Vagina (tissue), 2 donors: ENCODE results near the gene INF2. TPM values are rescaled to one million over a fixed set of nuclear protein-coding genes. Genes with fewer than 3 reads are reported as not detected.

Source experiments
- DNase-seq, 2 donors: peaks; one replicate each; pipeline ENCODE4 v3.0.0-alpha.2; 2017; ENCODE audit errors: extremely low spot score in 2 of 2
- H3K27ac ChIP-seq: fragments of 200-600 bp; sonication (generic); one replicate; pipeline ENCODE4 v1.5.1; 2019
- H3K27me3 ChIP-seq: fragments of 200-600 bp; sonication (generic); one replicate; pipeline ENCODE4 v1.5.1; 2019
- H3K36me3 ChIP-seq, 2 donors: fragments of 200-600 bp; sonication (generic); one replicate each; pipeline ENCODE4 v1.5.1; 2017 to 2019
- H3K4me1 ChIP-seq: fragments of 200-600 bp; sonication (generic); one replicate; pipeline ENCODE4 v1.5.1; 2019
- H3K4me3 ChIP-seq, 2 donors: fragments of 200-600 bp; sonication (generic); 1 replicate in 1 of 2; 2 replicates in 1 of 2; pipeline ENCODE4 v1.5.1; 2016 to 2019
- H3K9me3 ChIP-seq: fragments of 200-600 bp; sonication (generic); one replicate; pipeline ENCODE4 v1.5.1; 2019
- CTCF ChIP-seq, 3 experiments: fragments of 450-650 bp in 2 of 3; fragments of 200-600 bp in 1 of 3; sonication (generic) in 1 of 3; IDR thresholded peaks; one replicate each; pipeline ENCODE4 v1.5.1; 2017 to 2019; ENCODE audit warnings: antibody characterized with exemption in 3 of 3, mild to moderate bottlenecking in 2 of 3, moderate library complexity in 2 of 3
- POLR2A ChIP-seq, 2 donors: fragments of 450-650 bp; IDR thresholded peaks; one replicate each; pipeline ENCODE4 v1.6.1; 2017; ENCODE audit warnings: antibody characterized with exemption in 2 of 2, mild to moderate bottlenecking in 2 of 2, moderate library complexity in 2 of 2
- POLR2AphosphoS5 ChIP-seq, 2 donors: sonication (generic); formaldehyde crosslinking; IDR thresholded peaks; one replicate each; pipeline ENCODE4 v1.9.0; 2017; ENCODE audit warnings: antibody characterized with exemption in 2 of 2, mild to moderate bottlenecking in 2 of 2, low read depth in 1 of 2; ENCODE audit not compliant: insufficient read depth in 1 of 2
- intact Hi-C: fragments of 100-400 bp; cut with DNase I; formaldehyde crosslinking; loops from one replicate; pipeline ENCODE4 v1.15.1; 2023
- total RNA-seq: library from RNA; depleted of rRNA; stranded (reverse); fragments of >200 nt; gene quantifications from one replicate; pipeline ENCODE4 v1.2.3, GENCODE V29; 2016

Gene INF2
- total RNA-seq, 1 donor from 2014 or later, result 49.1 TPM

GRCh38 chr14:104722938-104723650 lies 33.7 kb downstream of the INF2 start:
- peak overlapping the region; percentile 57 to 61 for H3K4me3 ChIP-seq
- intact Hi-C loops, result no loop called here
- TF ChIP-seq POLR2AphosphoS5 (IDR thresholded peaks at IDR 0.05; ENCODE audit: insufficient read depth in 1 of 2, low read depth in 1 of 2) (peak in 1 of 2 donors; percentile 12), CTCF (IDR thresholded peaks at IDR 0.05) (no peak), POLR2A (IDR thresholded peaks at IDR 0.05) (no peak)
- no peak overlapping the region for H3K27ac ChIP-seq
- H3K4me1 ChIP-seq, result peaks cover 40% of the 10 kb centered on the region
- peaks cover 0 to 7% of the 10 kb centered on the region in 2 donors for H3K36me3 ChIP-seq
- DNase-seq, result no peak
- no peaks in the 10 kb centered on the region for H3K27me3 ChIP-seq
- H3K9me3 ChIP-seq, result no peaks in the 10 kb centered on the region

- Histone ChIP-seq H3K36me3 (peaks cover 0 to 7% of the 10 kb centered on the region in 2 donors), H3K27me3 (no peaks in the 10 kb centered on the region), H3K4me1 (peaks cover 40% of the 10 kb centered on the region), H3K9me3 (no peaks in the 10 kb centered on the region), H3K4me3 (peak within 1 kb of the TSS; percentile 57 to 61), H3K27ac (peak within 1 kb of the TSS; percentile 37)
- TF ChIP-seq POLR2A (IDR thresholded peaks at IDR 0.05), result no peak
- peak in 1 of 2 donors; percentile 25 for TF ChIP-seq POLR2AphosphoS5 (IDR thresholded peaks at IDR 0.05; ENCODE audit: insufficient read depth in 1 of 2, low read depth in 1 of 2)
- TF ChIP-seq CTCF (IDR thresholded peaks at IDR 0.05), result peak; percentile 68 to 90 (median 72)
- intact Hi-C loops, result no loop called here
- DNase-seq, result no peak
Observed at GRCh38 chr14:104723651-104724406, 34.4 kb downstream of the INF2 start, which contains the start of gene ADSS1. TSS of gene ADSS1 (plus strand) at chr14:104724229. CDS start at chr14:104724271, 42 bp downstream.

DNA sequence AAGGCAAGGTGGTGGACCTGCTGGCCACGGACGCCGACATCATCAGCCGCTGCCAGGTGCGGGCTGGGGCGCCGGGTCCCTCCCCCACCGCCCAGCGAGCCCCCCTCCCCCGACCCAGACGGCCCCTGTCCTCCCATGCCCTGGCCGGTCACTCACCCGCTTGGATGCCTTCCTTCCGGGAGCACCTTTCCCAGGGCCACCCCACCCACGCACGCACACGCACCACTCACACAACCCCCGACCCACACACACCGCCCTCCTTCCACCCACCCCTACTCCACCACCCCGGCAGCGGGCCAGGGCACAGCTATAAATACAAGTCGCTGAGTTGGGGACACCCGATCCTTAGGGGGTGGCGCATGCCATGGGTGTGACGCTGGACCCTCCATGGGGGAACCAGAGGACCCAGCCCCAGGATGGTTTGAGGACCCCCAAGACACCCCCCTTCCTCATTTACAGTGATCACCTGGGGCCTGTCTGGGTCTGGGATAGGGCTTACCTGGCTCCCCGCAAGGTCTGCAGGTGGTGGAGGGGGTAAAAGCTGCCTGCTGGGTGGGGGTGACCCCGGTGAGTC lies 35.1 kb downstream of the INF2 start:
- Histone ChIP-seq H3K4me1 (peaks cover 40% of the 10 kb centered on the region), H3K27ac (peak overlapping the region; percentile 37), H3K4me3 (peak overlapping the region; percentile 57 to 61), H3K27me3 (no peaks in the 10 kb centered on the region), H3K36me3 (peaks cover 0 to under 1% of the 10 kb centered on the region in 2 donors), H3K9me3 (no peaks in the 10 kb centered on the region)
- intact Hi-C loops, result no loop called here
- TF ChIP-seq CTCF (IDR thresholded peaks at IDR 0.05), result no peak
- no peak for TF ChIP-seq POLR2A (IDR thresholded peaks at IDR 0.05)
- no peak for TF ChIP-seq POLR2AphosphoS5 (IDR thresholded peaks at IDR 0.05; ENCODE audit: insufficient read depth in 1 of 2, low read depth in 1 of 2)
- no peak for DNase-seq

GRCh38 chr14:104724981-104725771 lies 35.8 kb downstream of the INF2 start:
- Histone ChIP-seq H3K4me3 (peak overlapping the region; percentile 57 to 61), H3K9me3 (no peaks in the 10 kb centered on the region), H3K36me3 (no peaks in the 10 kb centered on the region), H3K27ac (no peak overlapping the region), H3K4me1 (peaks cover 40% of the 10 kb centered on the region), H3K27me3 (no peaks in the 10 kb centered on the region)
- TF ChIP-seq CTCF (IDR thresholded peaks at IDR 0.05) (peak in 1 of 3 experiments; percentile 19), POLR2A (IDR thresholded peaks at IDR 0.05) (no peak), POLR2AphosphoS5 (IDR thresholded peaks at IDR 0.05; ENCODE audit: insufficient read depth in 1 of 2, low read depth in 1 of 2) (peak in 1 of 2 donors; percentile 30)
- DNase-seq, result no peak
- intact Hi-C loops, result no loop called here
